Measurements from ENCODE around the gene OR4C6.

OR4C6 gene

DNA sequence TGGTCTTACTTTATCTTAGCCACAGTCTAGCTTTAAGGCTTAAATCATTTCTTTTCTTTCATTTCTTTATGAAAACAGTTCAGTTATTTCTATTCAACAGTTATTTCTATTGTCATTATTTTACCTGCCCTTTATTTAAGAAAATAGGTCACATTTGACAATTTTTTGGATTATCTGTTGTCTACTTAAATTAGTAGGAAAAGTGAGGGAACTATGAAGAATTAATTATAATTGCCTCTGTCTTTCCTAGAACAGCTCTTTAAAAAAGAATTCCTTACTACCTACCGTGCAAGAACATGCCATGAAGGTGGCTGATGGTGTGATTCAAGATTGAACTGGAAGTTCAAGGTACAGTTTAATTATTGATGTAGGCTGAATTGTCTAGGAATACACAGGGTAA lies at the start of gene OR4C6:
Gene OR4C6 (plus strand): TSS at position 301 of the 400 bp plus-strand sequence. CDS start 2,966 bp downstream, outside the sequence.
- no peak for DNase-seq (ENCODE audit: low spot score)

DNA sequence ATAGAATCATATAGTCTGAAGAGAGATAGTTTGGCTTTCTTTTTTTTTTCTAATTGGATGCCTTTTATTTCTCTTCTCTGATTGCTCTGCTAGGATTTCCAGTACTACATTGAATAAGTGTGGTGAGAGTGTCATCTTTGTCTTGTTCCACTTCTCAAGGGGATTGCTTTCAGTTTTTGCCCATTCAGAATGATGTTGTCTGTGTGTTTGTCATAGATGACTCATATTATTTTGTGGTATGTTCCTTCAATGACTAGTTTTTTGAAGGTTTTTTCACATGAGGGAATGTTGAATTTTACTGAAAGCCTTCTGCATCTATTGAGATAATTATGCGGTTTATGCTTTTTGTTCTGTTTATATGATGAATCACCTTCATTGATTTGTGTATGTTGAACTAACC lies 37.5 kb upstream of the OR4C6 start:
- DNase-seq (ENCODE audit: low spot score) = no peak

DNA sequence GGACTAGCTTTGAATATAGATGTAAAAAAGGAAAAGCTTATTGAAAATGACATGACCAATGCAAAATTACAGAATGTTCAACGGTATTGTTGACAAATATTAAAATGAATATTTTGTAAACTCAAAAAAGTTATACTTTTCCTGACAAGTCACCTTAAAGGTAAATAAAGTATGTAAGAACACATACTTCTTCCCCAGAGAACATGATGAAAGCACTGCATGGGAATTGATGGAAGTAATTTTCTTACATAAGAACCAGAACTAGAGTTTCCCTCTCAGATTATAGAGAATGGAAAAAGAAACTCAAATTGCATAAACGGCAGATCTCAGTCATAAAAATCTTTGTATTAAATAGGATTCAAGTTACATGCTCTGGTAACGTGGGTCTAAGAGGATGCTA lies 27.2 kb upstream of the OR4C6 start, which contains the start of gene OR4P4:
Gene OR4P4 (plus strand): TSS at position 301 of the 400 bp plus-strand sequence.
- DNase-seq (ENCODE audit: low spot score) = no peak

DNA sequence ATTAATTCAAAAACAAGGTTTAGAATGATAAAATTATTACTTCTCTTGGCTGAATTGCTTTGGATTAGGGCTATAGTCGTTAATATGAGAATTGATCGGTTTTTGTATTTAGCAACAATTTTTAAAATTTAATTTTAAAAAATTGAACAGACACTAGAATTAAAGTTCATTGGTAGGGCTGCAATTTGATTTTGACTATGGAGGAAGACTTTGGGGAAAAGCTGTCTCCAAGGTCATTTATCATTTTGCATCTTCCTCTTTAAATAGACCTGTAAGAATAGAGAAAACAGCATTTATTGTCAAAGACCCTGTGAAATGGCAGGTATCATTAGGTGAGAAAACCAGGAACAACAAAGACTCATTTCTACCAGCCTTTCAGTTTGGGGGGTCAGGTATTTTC lies 14.0 kb upstream of the OR4C6 start, which contains the start of gene OR4S2:
Gene OR4S2 (plus strand): TSS at position 301 of the 400 bp plus-strand sequence. CDS start 2,577 bp downstream, outside the sequence.
- DNase-seq (ENCODE audit: low spot score) = no peak

DNA sequence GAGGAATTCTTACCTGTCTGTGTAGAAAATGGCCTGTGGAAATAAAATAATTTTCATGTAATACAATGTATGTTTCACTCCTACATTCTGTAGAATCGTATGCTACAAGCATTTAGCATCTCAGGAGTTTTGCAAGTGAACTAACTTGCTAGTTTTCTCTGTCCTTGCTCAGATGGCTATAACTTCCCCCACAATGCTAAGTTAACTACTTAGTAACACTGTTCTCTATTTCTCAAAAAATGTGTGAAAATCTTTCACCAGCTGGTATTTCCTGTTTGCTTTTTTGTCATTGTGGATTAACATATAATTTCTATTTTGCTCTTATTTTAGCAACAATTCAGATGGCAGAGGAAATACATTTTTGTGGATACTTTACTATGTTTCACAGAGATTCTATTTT lies 9.4 kb upstream of the OR4C6 start:
- no peak for DNase-seq (ENCODE audit: low spot score)

DNA sequence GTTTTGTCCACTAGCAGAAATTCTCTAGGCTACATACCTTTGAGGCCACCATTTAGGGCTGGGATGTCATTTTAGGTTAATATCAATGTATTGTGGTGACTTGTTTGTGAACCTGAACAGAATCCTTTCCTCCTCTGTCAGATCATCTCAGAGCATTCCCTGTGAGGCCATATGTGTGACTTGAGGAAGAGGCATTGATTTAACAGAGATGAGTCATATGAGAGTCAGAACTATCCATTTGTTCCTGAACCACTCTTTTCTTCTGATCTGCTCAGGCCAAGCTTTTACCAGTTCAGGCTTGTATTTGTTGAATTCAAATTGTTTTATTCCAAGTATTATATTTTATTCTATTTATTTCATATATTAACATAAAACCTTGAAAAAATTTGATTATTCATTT lies 6.9 kb upstream of the OR4C6 start:
- no peak for DNase-seq (ENCODE audit: low spot score)

DNA sequence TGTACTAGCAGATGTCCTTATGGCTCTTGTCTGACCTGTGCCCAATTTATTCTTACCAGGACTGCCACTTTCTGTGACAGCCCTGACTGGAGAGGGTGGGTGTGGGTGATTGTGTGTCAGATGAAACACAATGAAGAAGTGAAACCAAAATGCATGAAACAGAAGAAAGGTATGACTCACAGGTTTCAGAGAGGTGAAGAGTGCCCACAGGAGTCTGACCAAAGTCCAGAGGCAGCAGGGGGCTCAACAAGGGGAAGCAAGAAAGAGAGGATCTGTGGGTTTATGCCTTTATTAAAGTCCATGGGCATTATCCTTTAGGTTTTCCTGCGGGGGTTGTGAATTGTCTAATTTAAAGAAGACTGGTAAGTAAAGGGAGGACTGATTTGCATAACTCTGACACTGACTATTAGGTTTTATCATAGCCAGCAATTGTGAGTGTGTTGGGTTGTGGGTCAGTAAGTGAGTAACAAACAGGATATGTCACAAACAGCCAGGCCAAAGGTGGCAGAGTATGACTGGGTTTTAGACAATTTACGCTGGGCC lies 3.9 kb upstream of the OR4C6 start:
- no peak for DNase-seq (ENCODE audit: low spot score)

DNA sequence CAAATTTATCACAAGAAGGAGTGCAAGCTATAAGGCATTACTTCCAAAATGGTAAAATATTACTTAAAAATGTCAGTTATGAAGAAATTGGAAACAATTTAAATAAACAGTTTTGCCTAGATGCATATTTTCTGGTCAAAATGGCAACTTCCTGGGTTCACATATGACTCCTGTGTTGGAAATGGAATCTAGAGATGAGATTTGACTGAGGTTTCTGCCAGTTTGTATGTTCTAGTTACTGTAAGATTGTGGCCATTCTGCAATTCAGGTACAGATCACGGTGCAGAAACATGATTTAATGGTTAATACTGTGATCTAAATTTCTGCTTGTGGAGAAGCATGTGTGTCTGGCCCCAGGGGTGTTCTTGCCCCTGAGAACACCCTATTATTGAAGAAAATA lies 3.4 kb upstream of the OR4C6 start:
- DNase-seq (ENCODE audit: low spot score) = no peak

DNA sequence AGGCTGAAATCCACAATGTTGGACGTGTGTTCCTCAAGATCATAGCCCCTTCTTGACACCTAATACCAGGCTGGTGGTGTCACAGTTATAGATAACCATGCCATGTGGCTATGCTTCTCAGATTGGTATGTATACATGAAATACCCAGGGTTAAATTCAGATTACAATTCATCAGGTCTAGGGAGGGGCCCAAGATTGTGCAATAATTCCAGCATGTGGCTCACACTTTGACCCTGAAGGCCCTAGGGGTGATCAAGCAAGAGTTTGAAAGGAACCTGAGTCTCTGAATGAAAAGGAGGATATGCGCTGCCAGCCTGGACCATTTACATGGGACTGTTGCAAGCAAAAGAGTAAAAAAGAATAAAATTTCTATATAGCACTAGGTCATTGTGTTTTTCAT lies 7.4 kb downstream of the OR4C6 start:
- DNase-seq (ENCODE audit: low spot score) = no peak

DNA sequence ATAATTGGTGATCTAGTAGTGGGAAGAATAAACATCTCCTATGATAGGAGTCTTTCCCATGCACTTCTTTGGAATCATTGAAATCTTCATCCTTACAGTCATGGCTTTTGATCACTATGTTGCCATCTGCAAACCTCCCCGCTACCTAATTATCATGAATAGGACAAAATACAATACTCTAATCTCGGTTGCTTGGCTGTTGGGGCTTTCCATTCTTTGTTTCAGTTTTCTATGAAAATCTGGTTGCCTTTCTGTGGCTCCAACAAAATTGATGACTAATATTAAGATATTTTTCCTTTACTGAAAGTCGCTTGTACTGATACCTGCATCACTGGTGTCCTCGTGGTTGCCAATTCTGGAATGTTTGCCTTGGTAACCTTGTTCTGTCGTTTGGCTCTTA lies 11.9 kb downstream of the OR4C6 start:
- no peak for DNase-seq (ENCODE audit: low spot score)

DNA sequence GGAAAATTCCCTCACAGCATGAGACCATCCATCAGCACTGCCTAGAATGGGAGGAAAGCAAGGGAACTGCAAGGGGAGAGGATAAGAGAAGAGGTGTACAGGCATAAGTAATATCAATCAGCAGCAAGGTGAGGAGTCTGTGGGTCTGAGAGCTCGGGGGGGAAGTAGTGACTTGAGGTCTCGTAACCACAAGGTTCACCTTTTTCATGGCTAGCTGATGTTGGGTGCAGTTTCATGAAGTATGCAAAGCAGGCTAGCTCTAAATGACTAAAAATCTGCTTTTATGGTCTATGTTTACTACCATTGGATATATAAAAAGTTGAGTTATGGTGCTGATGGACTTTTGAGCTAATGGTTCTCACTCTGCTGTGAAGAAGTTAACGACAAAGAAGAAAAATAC lies 35.8 kb downstream of the OR4C6 start:
- DNase-seq (ENCODE audit: low spot score) = no peak

DNA sequence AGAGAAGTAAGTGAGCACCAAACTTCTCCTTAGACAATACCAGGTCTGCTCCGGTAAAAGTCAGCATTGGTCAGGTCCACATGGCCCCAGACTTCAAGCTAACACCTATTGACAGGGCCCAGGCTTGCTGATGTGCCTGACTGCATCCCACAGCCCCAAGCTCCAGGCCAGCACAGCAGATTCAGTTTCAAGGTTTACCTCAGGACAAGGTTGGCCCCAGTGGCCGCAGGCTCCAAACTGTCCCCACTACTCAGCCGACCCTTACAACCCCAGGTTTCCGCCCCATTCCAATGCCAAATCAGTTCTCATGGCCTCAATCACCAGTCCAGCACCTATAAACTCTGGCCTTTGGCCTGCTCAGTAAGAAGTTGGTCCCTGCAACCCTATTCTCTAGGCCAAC lies 39.4 kb downstream of the OR4C6 start:
- DNase-seq (ENCODE audit: low spot score) = no peak

DNA sequence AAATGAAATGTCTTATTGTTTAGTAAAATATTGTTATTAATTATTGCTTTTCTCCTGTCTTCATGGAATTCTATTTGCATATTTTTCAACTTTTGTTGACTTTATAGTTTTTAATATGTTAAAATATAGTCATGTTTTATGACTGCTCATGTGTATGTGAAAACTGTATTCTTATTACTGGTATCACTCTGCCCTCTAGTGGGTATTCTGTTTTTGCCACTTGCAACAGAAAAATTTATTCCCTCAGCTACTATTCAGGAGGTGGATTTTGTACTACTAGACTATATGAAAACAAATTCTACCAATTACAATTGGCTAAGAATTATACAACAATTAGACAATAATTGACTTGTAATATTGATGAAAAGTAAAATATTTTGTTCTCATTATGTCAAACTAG lies 45.0 kb downstream of the OR4C6 start:
- DNase-seq (ENCODE audit: low spot score) = peak; percentile 2

DNA sequence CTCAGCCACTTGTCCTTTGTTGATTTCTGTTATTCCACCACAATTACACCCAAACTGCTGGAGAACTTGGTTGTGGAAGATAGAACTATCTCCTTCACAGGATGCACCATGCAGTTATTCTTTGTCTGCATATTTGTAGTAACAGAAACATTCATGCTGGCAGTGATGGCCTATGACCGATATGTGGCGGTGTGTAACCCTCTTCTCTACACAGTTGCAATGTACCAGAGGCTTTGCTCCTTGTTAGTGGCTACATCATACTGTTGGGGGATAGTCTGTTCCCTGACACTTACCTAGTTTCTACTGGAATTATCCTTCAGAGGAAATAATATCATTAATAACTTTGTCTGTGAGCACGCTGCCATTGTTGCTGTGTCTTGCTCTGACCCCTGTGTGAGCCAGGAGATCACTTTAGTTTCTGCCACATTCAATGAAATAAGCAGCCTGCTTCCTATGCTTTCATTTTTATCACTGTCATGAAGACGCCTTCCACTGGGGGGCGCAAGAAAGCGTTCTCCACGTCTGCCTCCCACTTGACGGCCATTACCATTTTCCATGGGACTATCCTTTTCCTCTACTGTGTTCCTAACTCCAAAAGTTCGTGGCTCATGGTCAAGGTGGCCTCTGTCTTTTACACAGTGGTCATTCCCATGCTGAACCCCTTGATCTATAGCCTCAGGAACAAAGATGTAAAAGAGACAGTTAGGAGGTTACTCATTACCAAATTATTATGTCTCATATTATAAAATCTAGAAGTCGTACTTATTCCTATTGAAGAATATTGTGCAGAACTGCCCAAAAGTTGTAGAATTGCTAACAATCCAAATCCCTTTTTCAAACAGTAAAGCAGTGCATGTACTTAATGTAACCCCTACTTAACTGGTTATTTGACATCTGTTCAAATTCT lies 53.2 kb downstream of the OR4C6 start:
- no peak for DNase-seq (ENCODE audit: low spot score)

All from globus pallidus (tissue), 1 donor.